ENCODE measurements around the gene SLU7.

SLU7 gene

DNA sequence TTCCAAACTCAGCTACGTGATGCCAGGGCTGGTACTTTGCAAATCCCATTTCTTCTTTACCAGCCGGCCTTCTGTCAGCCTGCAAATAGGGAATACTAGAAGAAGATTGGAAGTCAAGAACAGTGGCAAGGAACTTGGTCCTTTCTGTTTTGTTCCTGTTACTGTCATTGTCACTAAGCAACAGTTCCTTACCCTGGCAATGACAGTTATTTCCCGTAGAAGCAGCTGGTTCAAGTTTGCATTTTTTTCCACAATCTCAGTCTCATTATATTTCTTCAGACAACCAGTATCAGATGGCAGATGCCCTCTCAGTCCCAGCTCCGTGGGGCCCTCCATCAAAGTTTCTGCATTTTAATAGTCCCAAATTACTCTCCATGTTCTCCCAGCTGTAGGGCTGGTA lies 39.4 kb downstream of the SLU7 start:
- H3K4me3 Mint-ChIP-seq: no peak overlapping the region
- no peaks in the 10 kb centered on the region for H3K9me3 Mint-ChIP-seq
- H3K36me3 Mint-ChIP-seq: no peaks in the 10 kb centered on the region
- peaks cover 4 to 9% of the 10 kb centered on the region in 2 donors for H3K4me1 Mint-ChIP-seq
- H3K27me3 Mint-ChIP-seq: peaks cover 24 to 25% of the 10 kb centered on the region in 2 donors
- no peak overlapping the region for H3K27ac Mint-ChIP-seq
- no peak for ATAC-seq (replicated peaks)
- DNase-seq: no peak

- no peak for ATAC-seq (replicated peaks)
- Mint-ChIP-seq H3K27me3 (peaks cover 34 to 35% of the 10 kb centered on the region in 2 donors), H3K9me3 (no peaks in the 10 kb centered on the region), H3K36me3 (no peaks in the 10 kb centered on the region), H3K27ac (no peak overlapping the region), H3K4me1 (peaks cover 4 to 8% of the 10 kb centered on the region in 2 donors), H3K4me3 (no peak overlapping the region)
- no peak for DNase-seq
Measured at GRCh38 chr5:160378330-160378729, 40.6 kb downstream of the SLU7 start.

DNA sequence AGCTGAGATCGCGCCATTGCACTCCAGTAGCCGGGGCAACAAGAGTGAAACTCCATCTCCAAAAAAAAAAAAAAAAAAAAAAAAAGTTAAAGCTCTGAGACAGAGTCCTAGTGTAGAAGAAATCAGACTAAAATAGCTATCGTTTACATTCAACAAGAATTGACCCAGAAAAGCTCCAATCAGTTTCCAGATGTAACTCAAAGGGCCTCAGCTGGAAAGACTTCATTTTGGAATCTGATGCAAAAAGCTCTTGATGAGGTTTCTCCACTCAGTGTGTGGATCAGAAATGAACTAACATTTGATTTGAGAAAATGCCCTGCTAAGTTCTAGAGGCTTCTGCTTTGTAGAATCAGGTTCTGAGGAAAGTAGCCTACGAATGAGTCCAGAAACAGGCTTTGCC lies 41.2 kb downstream of the SLU7 start:
- no peaks in the 10 kb centered on the region for H3K36me3 Mint-ChIP-seq
- H3K27me3 Mint-ChIP-seq: peaks cover 39 to 40% of the 10 kb centered on the region in 2 donors
- H3K4me3 Mint-ChIP-seq: no peak overlapping the region
- H3K4me1 Mint-ChIP-seq: peaks cover under 1 to 2% of the 10 kb centered on the region in 2 donors
- no peak overlapping the region for H3K27ac Mint-ChIP-seq
- ATAC-seq (replicated peaks): no peak
- H3K9me3 Mint-ChIP-seq: no peaks in the 10 kb centered on the region
- no peak for DNase-seq

DNA sequence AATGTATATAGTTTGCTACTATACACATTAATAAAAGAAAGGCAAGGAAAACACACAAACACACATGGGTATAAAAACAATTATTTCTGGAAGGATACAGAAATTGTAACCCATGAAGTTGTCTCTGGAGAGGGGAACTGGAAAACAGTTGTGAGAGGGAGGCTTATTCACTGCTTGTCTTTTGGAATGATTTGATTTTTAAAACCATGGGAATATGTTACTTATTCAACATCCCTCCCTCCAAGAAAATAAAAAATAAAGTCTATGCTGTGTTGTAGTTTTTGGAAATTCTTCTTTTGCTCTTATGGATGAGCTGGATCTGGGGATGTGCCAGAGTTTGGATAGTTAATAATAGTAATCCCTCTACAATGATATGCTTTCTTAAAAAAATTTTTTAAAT lies 42.5 kb downstream of the SLU7 start:
- ATAC-seq (replicated peaks): no peak

DNA sequence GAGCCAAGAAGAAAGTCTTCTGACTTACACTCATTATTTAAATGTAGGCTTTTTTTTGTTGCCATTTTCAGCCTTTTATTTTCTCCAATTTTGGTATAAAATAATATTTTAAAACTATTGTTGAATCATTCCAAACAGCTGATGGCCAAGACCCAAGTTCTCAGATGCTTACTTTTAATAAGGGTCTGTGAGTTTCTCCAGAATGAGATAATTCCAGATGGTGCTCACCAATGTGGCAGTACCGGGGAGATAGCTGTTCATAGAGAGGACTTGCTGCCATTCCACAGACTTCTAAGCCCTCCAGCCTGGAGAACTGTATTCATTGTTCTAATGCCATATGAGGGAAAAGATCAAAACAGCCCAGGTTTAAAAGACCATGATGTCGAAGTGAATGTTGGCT lies 43.2 kb downstream of the SLU7 start:
- DNase-seq (no peak), ATAC-seq (replicated peaks) (no peak)
- Mint-ChIP-seq H3K4me1 (peaks cover 0 to 4% of the 10 kb centered on the region in 2 donors), H3K36me3 (no peaks in the 10 kb centered on the region), H3K9me3 (no peaks in the 10 kb centered on the region), H3K4me3 (no peak overlapping the region), H3K27ac (no peak overlapping the region), H3K27me3 (peaks cover 51 to 54% of the 10 kb centered on the region in 2 donors)

More for the DNA sequence above, 42.5 kb downstream of the SLU7 start:
- Mint-ChIP-seq H3K9me3 (no peaks in the 10 kb centered on the region), H3K4me3 (no peak overlapping the region), H3K27me3 (peaks cover 45 to 47% of the 10 kb centered on the region in 2 donors), H3K27ac (no peak overlapping the region), H3K4me1 (no peaks in the 10 kb centered on the region), H3K36me3 (no peaks in the 10 kb centered on the region)
- no peak for DNase-seq

GRCh38 chr5:160375166-160375565 lies 43.7 kb downstream of the SLU7 start:
- Mint-ChIP-seq H3K4me3 (no peak overlapping the region), H3K27me3 (peaks cover 55 to 58% of the 10 kb centered on the region in 2 donors)
- ATAC-seq (replicated peaks): no peak

DNA sequence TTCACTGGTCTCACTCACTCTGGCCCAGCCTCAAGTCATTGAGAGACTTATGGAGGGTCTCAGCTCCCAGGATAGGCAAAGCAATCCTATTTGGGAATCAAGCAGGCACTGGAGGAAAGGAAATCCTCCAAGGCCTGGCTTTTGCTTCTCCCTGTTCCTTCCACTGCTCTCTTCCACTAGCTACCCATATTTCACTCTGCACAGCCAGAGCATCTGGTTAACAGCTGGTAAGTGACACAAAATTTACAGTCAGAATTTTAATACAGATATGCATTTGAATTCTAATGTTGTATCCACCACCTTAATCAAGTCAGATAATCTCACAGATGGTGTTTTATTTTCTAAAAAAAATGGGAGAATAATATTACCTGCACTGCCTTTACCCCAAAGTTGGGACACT lies 47.6 kb downstream of the SLU7 start:
- Mint-ChIP-seq H3K4me3 (peak overlapping the region; percentile 65 to 82), H3K27me3 (peaks cover 70 to 72% of the 10 kb centered on the region in 2 donors), H3K9me3 (no peaks in the 10 kb centered on the region), H3K36me3 (no peaks in the 10 kb centered on the region), H3K4me1 (peaks cover 9 to 13% of the 10 kb centered on the region in 2 donors), H3K27ac (no peak overlapping the region)
- DNase-seq: no peak
- no peak for ATAC-seq (replicated peaks)

More at GRCh38 chr5:160375166-160375565, 43.7 kb downstream of the SLU7 start:
- Mint-ChIP-seq H3K27ac (no peak overlapping the region), H3K36me3 (no peaks in the 10 kb centered on the region), H3K4me1 (peaks cover 0 to 5% of the 10 kb centered on the region in 2 donors), H3K9me3 (no peaks in the 10 kb centered on the region)
- no peak for DNase-seq

DNA sequence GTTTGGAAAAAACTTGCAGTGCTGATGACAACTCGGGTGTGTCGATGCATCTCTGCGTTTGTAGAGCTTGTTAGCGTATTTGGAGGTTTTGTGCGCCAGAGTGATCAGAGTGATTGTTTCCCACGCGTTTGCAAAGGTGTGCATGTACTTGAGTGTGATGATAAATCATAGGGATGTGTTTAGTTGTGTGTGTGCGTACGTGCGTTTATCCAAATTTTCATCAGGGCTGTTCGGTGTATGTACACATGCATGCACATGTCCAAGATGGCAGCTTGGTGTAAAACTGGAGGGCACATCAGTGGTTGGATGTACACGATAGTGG lies 48.2 kb downstream of the SLU7 start:
- Mint-ChIP-seq H3K27ac (no peak overlapping the region), H3K9me3 (no peaks in the 10 kb centered on the region), H3K36me3 (no peaks in the 10 kb centered on the region), H3K4me1 (peaks cover 9 to 13% of the 10 kb centered on the region in 2 donors), H3K4me3 (peak overlapping the region; percentile 65 to 82), H3K27me3 (peaks cover 68 to 72% of the 10 kb centered on the region in 2 donors)
- ATAC-seq (replicated peaks) (no peak), DNase-seq (no peak)

- no peaks in the 10 kb centered on the region for H3K9me3 Mint-ChIP-seq
- no peak within 1 kb of the TSS for H3K27ac Mint-ChIP-seq
- peaks cover 9 to 13% of the 10 kb centered on the region in 2 donors for H3K4me1 Mint-ChIP-seq
- peaks cover 66 to 68% of the 10 kb centered on the region in 2 donors for H3K27me3 Mint-ChIP-seq
- DNase-seq (no peak), ATAC-seq (replicated peaks) (peak; percentile 68 to 74)
- H3K36me3 Mint-ChIP-seq: no peaks in the 10 kb centered on the region
- peak within 1 kb of the TSS; percentile 65 to 82 for H3K4me3 Mint-ChIP-seq
Measured at GRCh38 chr5:160369990-160370712, 48.7 kb downstream of the SLU7 start, which contains the start of gene C1QTNF2. TSS of gene C1QTNF2 (minus strand) at chr5:160370626. CDS start at chr5:160355011, 15,615 bp downstream.

DNA sequence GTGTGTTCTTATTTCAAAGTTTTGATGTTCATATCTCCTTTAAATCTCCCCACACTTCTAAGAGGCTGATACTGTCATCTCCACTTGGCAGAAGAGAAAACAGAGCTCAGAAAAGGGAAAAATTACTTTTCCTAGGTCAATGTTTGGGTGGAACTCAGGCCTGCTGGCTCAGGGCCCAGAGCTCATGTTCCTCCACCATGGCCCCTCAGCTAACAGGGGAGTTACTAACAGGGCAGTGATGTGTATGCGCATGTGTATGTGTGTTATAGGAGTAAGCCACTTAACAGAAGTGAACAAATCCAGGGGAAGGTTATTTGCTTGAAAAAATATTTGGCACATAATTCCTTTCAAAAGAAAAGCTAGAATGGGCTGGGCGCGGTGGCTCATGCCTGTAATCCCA lies 51.0 kb downstream of the SLU7 start:
- no peak overlapping the region for H3K4me3 Mint-ChIP-seq
- no peak for ATAC-seq (replicated peaks)
- no peaks in the 10 kb centered on the region for H3K36me3 Mint-ChIP-seq
- no peaks in the 10 kb centered on the region for H3K9me3 Mint-ChIP-seq
- H3K4me1 Mint-ChIP-seq: peaks cover 9 to 13% of the 10 kb centered on the region in 2 donors
- no peak for DNase-seq
- peaks cover 51 to 53% of the 10 kb centered on the region in 2 donors for H3K27me3 Mint-ChIP-seq
- no peak overlapping the region for H3K27ac Mint-ChIP-seq

DNA sequence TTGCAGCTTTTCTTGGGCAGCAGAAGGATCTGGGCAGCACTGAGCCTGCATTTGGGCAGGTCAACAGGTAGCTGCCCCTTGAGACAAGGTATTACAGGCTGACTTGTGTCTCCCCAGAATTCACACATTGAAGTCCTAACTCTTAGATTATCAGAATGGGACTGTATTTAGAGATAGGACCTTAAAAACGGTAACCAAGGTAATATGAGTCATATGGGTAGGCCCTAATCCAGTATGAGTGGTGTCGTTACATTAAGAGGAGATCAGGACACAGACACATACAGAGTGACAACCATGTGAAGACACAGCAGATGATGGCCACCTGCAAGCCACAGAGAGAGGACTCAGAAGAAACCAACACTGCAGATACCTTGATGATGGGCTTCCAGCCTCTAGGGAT lies 51.6 kb downstream of the SLU7 start:
- Mint-ChIP-seq H3K4me3 (no peak overlapping the region), H3K27me3 (peaks cover 48 to 51% of the 10 kb centered on the region in 2 donors), H3K4me1 (peaks cover 9 to 13% of the 10 kb centered on the region in 2 donors), H3K27ac (no peak overlapping the region), H3K36me3 (no peaks in the 10 kb centered on the region), H3K9me3 (no peaks in the 10 kb centered on the region)
- DNase-seq: no peak
- no peak for ATAC-seq (replicated peaks)

DNA sequence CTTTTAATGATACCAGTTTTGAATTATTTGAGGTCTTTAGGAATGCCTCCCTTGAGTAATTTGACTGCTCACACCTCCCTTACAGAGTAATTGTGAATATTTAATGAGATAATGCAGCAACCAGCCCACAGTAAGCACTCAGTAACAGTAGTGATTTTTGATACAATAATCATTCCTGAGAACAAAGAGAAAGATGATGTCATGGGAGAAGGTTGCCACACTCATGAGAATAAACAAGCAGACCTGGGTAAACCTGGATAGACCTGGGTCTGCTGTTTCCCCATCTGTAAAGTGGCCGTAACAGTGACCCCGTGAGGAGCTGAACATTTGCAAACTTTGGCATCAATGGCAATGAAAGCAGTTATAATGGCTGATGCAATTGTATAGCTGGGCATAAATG lies 52.7 kb downstream of the SLU7 start:
- DNase-seq (no peak), ATAC-seq (replicated peaks) (no peak)
- H3K4me3 Mint-ChIP-seq: no peak overlapping the region
- H3K27me3 Mint-ChIP-seq: peaks cover 41 to 44% of the 10 kb centered on the region in 2 donors
- H3K27ac Mint-ChIP-seq: no peak overlapping the region
- H3K36me3 Mint-ChIP-seq: no peaks in the 10 kb centered on the region
- H3K9me3 Mint-ChIP-seq: no peaks in the 10 kb centered on the region
- H3K4me1 Mint-ChIP-seq: peaks cover 9 to 13% of the 10 kb centered on the region in 2 donors

GRCh38 chr5:160363660-160364395 lies 55.1 kb downstream of the SLU7 start:
- H3K4me1 Mint-ChIP-seq: no peaks in the 10 kb centered on the region
- no peak overlapping the region for H3K4me3 Mint-ChIP-seq
- DNase-seq (no peak), ATAC-seq (replicated peaks) (no peak)
- no peaks in the 10 kb centered on the region for H3K9me3 Mint-ChIP-seq
- H3K36me3 Mint-ChIP-seq: no peaks in the 10 kb centered on the region
- H3K27me3 Mint-ChIP-seq: peaks cover 20 to 24% of the 10 kb centered on the region in 2 donors
- H3K27ac Mint-ChIP-seq: no peak overlapping the region

DNA sequence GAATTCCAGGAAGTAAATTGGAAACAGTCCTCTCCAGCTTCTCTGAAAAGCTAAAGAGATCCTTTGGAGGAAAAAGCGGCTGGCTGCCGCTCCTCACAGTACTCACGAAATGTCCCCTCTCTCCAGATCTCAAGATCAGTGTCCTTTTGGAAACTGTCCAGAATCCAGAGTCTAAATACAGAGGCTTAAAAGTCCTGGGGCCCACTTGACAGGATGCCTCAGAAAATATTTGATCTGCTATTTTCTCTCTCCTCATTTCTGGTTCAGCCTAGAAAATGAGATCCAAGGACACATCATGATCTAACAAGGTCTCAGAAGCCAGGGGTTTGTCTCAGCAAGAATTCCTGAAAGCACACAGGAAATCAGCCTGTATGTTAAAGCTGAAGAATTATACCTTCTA lies 55.7 kb downstream of the SLU7 start:
- Mint-ChIP-seq H3K4me3 (no peak overlapping the region), H3K36me3 (no peaks in the 10 kb centered on the region), H3K27me3 (peaks cover 14 to 18% of the 10 kb centered on the region in 2 donors), H3K4me1 (no peaks in the 10 kb centered on the region), H3K27ac (no peak overlapping the region), H3K9me3 (no peaks in the 10 kb centered on the region)
- ATAC-seq (replicated peaks) (no peak), DNase-seq (no peak)
